GM10266 (cell line): Measurements from ENCODE around the gene THAP7.

Experiments
- DNase-seq: peaks from one replicate; pipeline ENCODE4 v3.0.0; 2012; ENCODE audit errors: extremely low spot score
- CTCF ChIP-seq: IDR thresholded peaks from 2 replicates; pipeline ENCODE4 v1.5.1; 2012; ENCODE audit warnings: mild to moderate bottlenecking, low read depth; ENCODE audit not compliant: control insufficient read depth, insufficient read depth; ENCODE audit errors: missing control alignments

Gene THAP7

GRCh38 chr22:21000207-21000986 is 1.5 kb downstream of the THAP7 start:
- no peak for DNase-seq
- no peak for TF ChIP-seq CTCF

GRCh38 chr22:20999350-21000206 is 2.3 kb downstream of the THAP7 start:
- TF ChIP-seq CTCF = no peak
- no peak for DNase-seq

GRCh38 chr22:20998411-20999336 is 3.2 kb downstream of the THAP7 start:
- no peak for TF ChIP-seq CTCF
- no peak for DNase-seq

GRCh38 chr22:20997536-20998257 is 4.2 kb downstream of the THAP7 start:
- no peak for DNase-seq
- no peak for TF ChIP-seq CTCF

- DNase-seq = no peak
- TF ChIP-seq CTCF = no peak
Measured at GRCh38 chr22:20996598-20997535, 5.1 kb downstream of the THAP7 start.
